ENCODE data around the gene RPTOR. TPM values are rescaled to one million over a fixed set of nuclear protein-coding genes. Genes with fewer than 3 reads are reported as not detected.

Gene RPTOR
- polyA plus RNA-seq, 1 donor (not counting 4 experiments of a cell fraction or from before 2014, with no cell fraction given) = 4.0 TPM

DNA sequence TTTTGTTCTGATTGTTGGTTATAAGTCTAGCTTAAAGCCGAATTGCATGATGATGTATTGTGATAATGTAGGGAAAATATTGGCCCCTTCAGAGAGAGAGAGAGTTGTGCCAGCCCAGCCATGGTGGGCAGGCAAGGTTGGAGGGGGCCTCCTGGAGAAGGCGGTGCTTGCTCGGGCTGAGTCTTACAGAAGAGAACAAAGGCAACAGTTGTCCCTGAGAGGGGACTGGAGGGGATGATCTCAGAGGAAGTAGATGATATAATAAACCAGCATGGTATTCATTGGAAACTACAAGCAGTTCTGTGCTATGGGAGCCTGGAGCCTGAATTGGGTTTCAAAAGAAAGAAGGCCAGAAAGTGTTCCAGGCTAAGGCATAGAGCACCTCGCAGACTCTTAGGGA, 173.8 kb downstream of the RPTOR start:
- no peak overlapping the region for H3K4me2 ChIP-seq (ENCODE audit: control insufficient read depth, extremely low read depth, insufficient read depth, low read depth, low read length)
- TF ChIP-seq EZH2 (IDR thresholded peaks at IDR 0.05; ENCODE audit: low read length) (no peak), CTCF (optimal IDR thresholded peaks at IDR 0.05 in 1 of 3, IDR thresholded peaks at IDR 0.05 in 1 of 3, conservative IDR thresholded peaks at IDR 0.05 in 1 of 3; ENCODE audit: extremely low read depth in 1 of 3, insufficient read depth in 2 of 3, low read length in 3 of 3) (no peak)
- no peaks in the 10 kb centered on the region for H3K9me1 ChIP-seq (ENCODE audit: control insufficient read depth, extremely low read depth, insufficient read depth, low read length)
- DNase-seq (ENCODE audit: low read depth, low spot score) = no peak
- dilution Hi-C loops (cut with MboI; ENCODE audit: extremely low pct_ligation_motif_present, low sequenced_read_pairs) = no loop called here
- H3K4me3 ChIP-seq (ENCODE audit: control insufficient read depth in 2 of 3, extremely low read depth in 1 of 3, insufficient read depth in 2 of 3, low read depth in 1 of 3, low read length in 3 of 3) = no peak overlapping the region
- no peak for FAIRE-seq
- no peak overlapping the region for H2AFZ ChIP-seq (ENCODE audit: control insufficient read depth, low read length)
- no peak overlapping the region for H3K9ac ChIP-seq (ENCODE audit: control insufficient read depth, extremely low read depth, insufficient read depth, low read length)
- no peaks in the 10 kb centered on the region for H3K36me3 ChIP-seq (ENCODE audit: control insufficient read depth in 2 of 2, extremely low read depth in 1 of 2, insufficient read depth in 2 of 2, low read length in 2 of 2)
- H3K79me2 ChIP-seq (ENCODE audit: control insufficient read depth, insufficient read depth, low read length) = peaks cover 32% of the 10 kb centered on the region
- no peaks in the 10 kb centered on the region for H3K9me3 ChIP-seq (ENCODE audit: control insufficient read depth, low read depth, low read length)
- H4K20me1 ChIP-seq (ENCODE audit: control insufficient read depth, extremely low read depth, insufficient read depth, low read length) = no peaks in the 10 kb centered on the region
- H3K27me3 ChIP-seq (ENCODE audit: control insufficient read depth, extremely low read depth, insufficient read depth, low read length) = no peaks in the 10 kb centered on the region
- peaks cover 26% of the 10 kb centered on the region for H3K4me1 ChIP-seq (ENCODE audit: control insufficient read depth, extremely low read depth, insufficient read depth, low read length)
- no peak overlapping the region for H3K27ac ChIP-seq (ENCODE audit: control insufficient read depth, insufficient read depth, low read length)

- H3K27ac ChIP-seq (ENCODE audit: control insufficient read depth, insufficient read depth, low read length) = no peak overlapping the region
- H3K27me3 ChIP-seq (ENCODE audit: control insufficient read depth, extremely low read depth, insufficient read depth, low read length) = no peaks in the 10 kb centered on the region
- H2AFZ ChIP-seq (ENCODE audit: control insufficient read depth, low read length) = no peak overlapping the region
- H3K4me1 ChIP-seq (ENCODE audit: control insufficient read depth, extremely low read depth, insufficient read depth, low read length) = peaks cover 36% of the 10 kb centered on the region
- no peak for FAIRE-seq
- dilution Hi-C loops (cut with MboI; ENCODE audit: extremely low pct_ligation_motif_present, low sequenced_read_pairs) = no loop called here
- DNase-seq (ENCODE audit: low read depth, low spot score) = no peak
- no peaks in the 10 kb centered on the region for H3K9me3 ChIP-seq (ENCODE audit: control insufficient read depth, low read depth, low read length)
- H3K4me3 ChIP-seq (ENCODE audit: control insufficient read depth in 2 of 3, extremely low read depth in 1 of 3, insufficient read depth in 2 of 3, low read depth in 1 of 3, low read length in 3 of 3) = no peak overlapping the region
- no peak for TF ChIP-seq EZH2 (IDR thresholded peaks at IDR 0.05; ENCODE audit: low read length)
- H3K9me1 ChIP-seq (ENCODE audit: control insufficient read depth, extremely low read depth, insufficient read depth, low read length) = no peaks in the 10 kb centered on the region
- H4K20me1 ChIP-seq (ENCODE audit: control insufficient read depth, extremely low read depth, insufficient read depth, low read length) = no peaks in the 10 kb centered on the region
- H3K36me3 ChIP-seq (ENCODE audit: control insufficient read depth in 2 of 2, extremely low read depth in 1 of 2, insufficient read depth in 2 of 2, low read length in 2 of 2) = peaks cover 0 to 3% of the 10 kb centered on the region in 2 experiments
- no peak overlapping the region for H3K9ac ChIP-seq (ENCODE audit: control insufficient read depth, extremely low read depth, insufficient read depth, low read length)
- H3K79me2 ChIP-seq (ENCODE audit: control insufficient read depth, insufficient read depth, low read length) = peaks cover 42% of the 10 kb centered on the region
- no peak overlapping the region for H3K4me2 ChIP-seq (ENCODE audit: control insufficient read depth, extremely low read depth, insufficient read depth, low read depth, low read length)
These were observed 174.8 kb downstream of the RPTOR start for GRCh38 chr17:80719449-80719848.

Data from keratinocyte (primary cell).